Activated CD4-positive, alpha-beta T cell treated with anti-CD3 and anti-CD28 coated beads for 36 hours (primary cell): ENCODE results near the gene NUMBL. TPM values are rescaled to one million over a fixed set of nuclear protein-coding genes. Genes with fewer than 3 reads are reported as not detected.
"Not testable (repeated sequence)": the region's sequence is repeated elsewhere in the genome, so short reads cannot be mapped to it uniquely, and the experiment has no call there.

Experiments used
- ATAC-seq: fragments of 200-7000 bp; cut with Tn5 transposase; one replicate; pipeline ENCODE4 v1.10.0; 2021; ENCODE audit warnings: mild to moderate bottlenecking, moderate library complexity
- CTCF ChIA-PET: fragments of 350-600 bp; sonication (Branson Sonifier 250); formaldehyde crosslinking; loops from one replicate; lab custom pipeline; 2021; ENCODE audit warnings: antibody characterized with exemption; lab: Charles Lee
- POLR2A ChIA-PET: fragments of 350-600 bp; sonication (Branson Sonifier 250); formaldehyde crosslinking; loops from one replicate; lab custom pipeline; 2021; ENCODE audit warnings: antibody characterized with exemption, inconsistent platforms; lab: Charles Lee
- DNase-seq: peaks from one replicate; pipeline ENCODE4 v3.0.0-alpha.2; 2020
- H3K27ac Mint-ChIP-seq: one replicate; pipeline ENCODE4 v1.8.0; 2021; ENCODE audit warnings: mixed read lengths
- H3K27me3 Mint-ChIP-seq: one replicate; pipeline ENCODE4 v1.8.0; 2021; ENCODE audit warnings: mixed read lengths
- H3K36me3 Mint-ChIP-seq: one replicate; pipeline ENCODE4 v1.8.0; 2021; ENCODE audit warnings: low read depth, mixed read lengths
- H3K4me1 Mint-ChIP-seq: one replicate; pipeline ENCODE4 v1.8.0; 2021; ENCODE audit warnings: mixed read lengths
- H3K4me3 Mint-ChIP-seq: one replicate; pipeline ENCODE4 v1.8.0; 2021; ENCODE audit warnings: mild to moderate bottlenecking, moderate library complexity, mixed read lengths
- H3K9me3 Mint-ChIP-seq: one replicate; pipeline ENCODE4 v1.8.0; 2021; ENCODE audit warnings: low read depth, mixed read lengths
- intact Hi-C, 2 experiments: fragments of 100-400 bp; cut with DNase I in 1 of 2; cut with micrococcal nuclease in 1 of 2; formaldehyde crosslinking; loops; one replicate each; pipeline versions ENCODE4 v1.14.2 to v1.15.1; 2022 to 2024; cut with DNase I, micrococcal nuclease
- total RNA-seq, 2 experiments: library from RNA; stranded (reverse); gene quantifications; one replicate each; pipeline ENCODE4 v1.2.3, GENCODE V29; 2021

Gene NUMBL
- total RNA-seq, 2 experiments from 2014 or later: 11.6 to 18.0 TPM

- H3K36me3 Mint-ChIP-seq: peaks cover 47% of the 10 kb centered on the region
- CTCF ChIA-PET: interaction anchor here (4.2 kb wide), 1 partner anchor 9 kb away, joined by 21 read pairs; no protein-coding TSS in a partner anchor
- no peaks in the 10 kb centered on the region for H3K27me3 Mint-ChIP-seq
- POLR2A ChIA-PET: no interaction called here
- no peak for DNase-seq
- intact Hi-C loops: no loop called here
- peaks cover 12% of the 10 kb centered on the region for H3K4me1 Mint-ChIP-seq
- peak overlapping the region; percentile 24 for H3K27ac Mint-ChIP-seq
- ATAC-seq: no peak
- no peak overlapping the region for H3K4me3 Mint-ChIP-seq
- no peaks in the 10 kb centered on the region for H3K9me3 Mint-ChIP-seq
Observed at GRCh38 chr19:40625406-40626120, 64.9 kb downstream of the NUMBL start.

- intact Hi-C loops, H3K27me3 Mint-ChIP-seq, H3K9me3 Mint-ChIP-seq, DNase-seq, ATAC-seq, H3K4me3 Mint-ChIP-seq, H3K27ac Mint-ChIP-seq: not testable (repeated sequence)
- ChIA-PET CTCF (interaction anchor here (4.2 kb wide), 1 partner anchor 10 kb away, joined by 21 read pairs; no protein-coding TSS in a partner anchor), POLR2A (interaction anchor here (0.6 kb wide), 1 partner anchor 207 kb away, joined by 5 read pairs; no protein-coding TSS in a partner anchor)
- H3K36me3 Mint-ChIP-seq: peaks cover 46% of the 10 kb centered on the region
- H3K4me1 Mint-ChIP-seq: peaks cover 12% of the 10 kb centered on the region
Observed at GRCh38 chr19:40624369-40625153, 65.9 kb downstream of the NUMBL start.

GRCh38 chr19:40623403-40624251 lies 66.8 kb downstream of the NUMBL start:
- POLR2A ChIA-PET: no interaction called here
- no peaks in the 10 kb centered on the region for H3K27me3 Mint-ChIP-seq
- no peaks in the 10 kb centered on the region for H3K9me3 Mint-ChIP-seq
- H3K4me1 Mint-ChIP-seq: peaks cover 16% of the 10 kb centered on the region
- peaks cover 50% of the 10 kb centered on the region for H3K36me3 Mint-ChIP-seq
- H3K27ac Mint-ChIP-seq: no peak overlapping the region
- no peak overlapping the region for H3K4me3 Mint-ChIP-seq
- DNase-seq (peak; percentile 56), ATAC-seq (peak; percentile 40)
- intact Hi-C loops: no loop called here
- CTCF ChIA-PET: interaction anchor here (4.2 kb wide), 1 partner anchor 11 kb away, joined by 21 read pairs; no protein-coding TSS in a partner anchor

- Mint-ChIP-seq H3K36me3 (peaks cover 54% of the 10 kb centered on the region), H3K4me3 (no peak overlapping the region), H3K27me3 (no peaks in the 10 kb centered on the region), H3K4me1 (peaks cover 16% of the 10 kb centered on the region), H3K9me3 (no peaks in the 10 kb centered on the region), H3K27ac (no peak overlapping the region)
- ATAC-seq: no peak
- ChIA-PET CTCF (interaction anchor here (4.2 kb wide), 1 partner anchor 12 kb away, joined by 21 read pairs; no protein-coding TSS in a partner anchor), POLR2A (no interaction called here)
- DNase-seq: no peak
- intact Hi-C loops: no loop called here
Observed at GRCh38 chr19:40622773-40623075, 67.7 kb downstream of the NUMBL start.

- ChIA-PET CTCF (interaction anchor here (2.4 to 4.2 kb wide), 2 partner anchors 12 kb away, joined by 14 to 21 read pairs; no protein-coding TSS in a partner anchor), POLR2A (no interaction called here)
- ATAC-seq: peak; percentile 21
- DNase-seq: no peak
- H3K27me3 Mint-ChIP-seq: no peaks in the 10 kb centered on the region
- no peaks in the 10 kb centered on the region for H3K9me3 Mint-ChIP-seq
- peaks cover 51% of the 10 kb centered on the region for H3K36me3 Mint-ChIP-seq
- no peak overlapping the region for H3K4me3 Mint-ChIP-seq
- intact Hi-C loops: no loop called here
- H3K27ac Mint-ChIP-seq: no peak overlapping the region
- peaks cover 16% of the 10 kb centered on the region for H3K4me1 Mint-ChIP-seq
Observed at GRCh38 chr19:40621966-40622772, 68.3 kb downstream of the NUMBL start.

GRCh38 chr19:40621283-40621682 lies 69.2 kb downstream of the NUMBL start:
- H3K4me3 Mint-ChIP-seq: no peak overlapping the region
- peaks cover 50% of the 10 kb centered on the region for H3K36me3 Mint-ChIP-seq
- POLR2A ChIA-PET: interaction anchor here (0.6 kb wide), 2 partner anchors 10 to 172 kb away, joined by 3 to 7 read pairs; no protein-coding TSS in a partner anchor
- CTCF ChIA-PET: interaction anchor here (0.5 to 2.4 kb wide), 4 partner anchors 10 to 477 kb away, joined by 3 to 14 read pairs (median 4); no protein-coding TSS in a partner anchor
- H3K9me3 Mint-ChIP-seq: no peaks in the 10 kb centered on the region
- no peak overlapping the region for H3K27ac Mint-ChIP-seq
- peaks cover 18% of the 10 kb centered on the region for H3K4me1 Mint-ChIP-seq
- intact Hi-C loops: no loop called here
- DNase-seq (no peak), ATAC-seq (no peak)
- no peaks in the 10 kb centered on the region for H3K27me3 Mint-ChIP-seq

- DNase-seq (no peak), ATAC-seq (no peak)
- intact Hi-C loops: no loop called here
- no peaks in the 10 kb centered on the region for H3K27me3 Mint-ChIP-seq
- CTCF ChIA-PET: interaction anchor here (0.7 to 2.4 kb wide), 3 partner anchors 12 to 380 kb away, joined by 3 to 14 read pairs (median 3); no protein-coding TSS in a partner anchor
- peaks cover 25% of the 10 kb centered on the region for H3K4me1 Mint-ChIP-seq
- no peak overlapping the region for H3K4me3 Mint-ChIP-seq
- H3K36me3 Mint-ChIP-seq: peaks cover 50% of the 10 kb centered on the region
- peak overlapping the region; percentile 45 for H3K27ac Mint-ChIP-seq
- POLR2A ChIA-PET: interaction anchor here (0.6 kb wide), 1 partner anchor 11 kb away, joined by 13 read pairs; no protein-coding TSS in a partner anchor
- no peaks in the 10 kb centered on the region for H3K9me3 Mint-ChIP-seq
Observed at GRCh38 chr19:40620161-40620485, 70.3 kb downstream of the NUMBL start.

GRCh38 chr19:40619333-40620160 lies 70.9 kb downstream of the NUMBL start:
- Mint-ChIP-seq H3K27ac (peak overlapping the region; percentile 45), H3K4me3 (no peak overlapping the region), H3K9me3 (no peaks in the 10 kb centered on the region), H3K4me1 (peaks cover 30% of the 10 kb centered on the region), H3K27me3 (no peaks in the 10 kb centered on the region), H3K36me3 (peaks cover 50% of the 10 kb centered on the region)
- no peak for DNase-seq
- intact Hi-C loops: loop anchor here in 1 of 2 experiments (5.0 to 10.0 kb wide), 3 partner anchors 733 to 1215 kb away; partner anchors contain the start of genes TGFB1 and ZFP36
- ATAC-seq: no peak
- POLR2A ChIA-PET: interaction anchor here (0.6 kb wide), 1 partner anchor 11 kb away, joined by 13 read pairs; no protein-coding TSS in a partner anchor
- CTCF ChIA-PET: interaction anchor here (0.5 to 2.4 kb wide), 5 partner anchors 10 to 380 kb away, joined by 3 to 14 read pairs (median 4); no protein-coding TSS in a partner anchor

GRCh38 chr19:40617961-40618360 lies 72.5 kb downstream of the NUMBL start:
- peak overlapping the region; percentile 31 for H3K27ac Mint-ChIP-seq
- intact Hi-C loops: loop anchor here in 1 of 2 experiments (5.0 to 10.0 kb wide), 3 partner anchors 734 to 1213 kb away; partner anchors contain the start of genes TGFB1 and ZFP36
- CTCF ChIA-PET: interaction anchor here (1.8 kb wide), 1 partner anchor 17 kb away, joined by 10 read pairs; no protein-coding TSS in a partner anchor
- peaks cover 44% of the 10 kb centered on the region for H3K36me3 Mint-ChIP-seq
- POLR2A ChIA-PET: no interaction called here
- DNase-seq (no peak), ATAC-seq (no peak)
- H3K4me1 Mint-ChIP-seq: peaks cover 37% of the 10 kb centered on the region
- H3K4me3 Mint-ChIP-seq: no peak overlapping the region
- no peaks in the 10 kb centered on the region for H3K9me3 Mint-ChIP-seq
- no peaks in the 10 kb centered on the region for H3K27me3 Mint-ChIP-seq
